Neural progenitor cell (in vitro differentiated cells): ENCODE data around the gene VPS33A. TPM values are rescaled to one million over a fixed set of nuclear protein-coding genes. Genes with fewer than 3 reads are reported as not detected.

Experiments used
- DNase-seq: peaks from one replicate; pipeline ENCODE4 v3.0.0-alpha.2; 2016; ENCODE audit warnings: low spot score
- H2AFZ ChIP-seq: fragments of 200-600 bp; sonication (generic); replicated peaks from 2 replicates; pipeline ENCODE4 v1.6.1; 2016; ENCODE audit warnings: antibody characterized with exemption
- H3F3A ChIP-seq: fragments of 200-600 bp; sonication (generic); 2 replicates; pipeline ENCODE4 v1.6.1; 2016; ENCODE audit warnings: antibody characterized with exemption, low read depth
- H3K27ac ChIP-seq: fragments of 200-600 bp; sonication (generic); 2 replicates; pipeline ENCODE4 v1.5.1; 2016; ENCODE audit warnings: mild to moderate bottlenecking
- H3K27me3 ChIP-seq: fragments of 200-600 bp; sonication (generic); 2 replicates; pipeline ENCODE4 v1.6.1; 2016; ENCODE audit warnings: mild to moderate bottlenecking, moderate library complexity
- H3K36me3 ChIP-seq: fragments of 200-600 bp; sonication (generic); 2 replicates; pipeline ENCODE4 v1.5.1; 2016
- H3K4me1 ChIP-seq: fragments of 200-600 bp; sonication (generic); 2 replicates; pipeline ENCODE4 v1.6.1; 2016; ENCODE audit warnings: mixed run types
- H3K4me2 ChIP-seq: fragments of 200-600 bp; sonication (generic); 2 replicates; pipeline ENCODE4 v1.6.1; 2016
- H3K4me3 ChIP-seq: fragments of 200-600 bp; sonication (generic); 2 replicates; pipeline ENCODE4 v1.5.1; 2016
- H3K79me2 ChIP-seq: fragments of 200-600 bp; sonication (generic); 2 replicates; pipeline ENCODE4 v1.6.1; 2016; ENCODE audit warnings: low read depth
- H3K9ac ChIP-seq: fragments of 200-600 bp; sonication (generic); 2 replicates; pipeline ENCODE4 v1.6.1; 2016
- H3K9me3 ChIP-seq: fragments of 200-600 bp; sonication (generic); 2 replicates; pipeline ENCODE4 v1.5.1; 2016; ENCODE audit warnings: low read depth
- H4K20me1 ChIP-seq: fragments of 200-600 bp; sonication (generic); 2 replicates; pipeline ENCODE4 v1.6.1; 2016; ENCODE audit warnings: low read depth
- H3K27ac Mint-ChIP-seq: 3 replicates; pipeline ENCODE4 v1.8.0; 2021; ENCODE audit warnings: mixed read lengths
- H3K27me3 Mint-ChIP-seq: 2 replicates; pipeline ENCODE4 v1.8.0; 2022; ENCODE audit warnings: low read depth, mild to moderate bottlenecking, inconsistent platforms, moderate library complexity, mixed read lengths; ENCODE audit not compliant: insufficient read depth
- H3K36me3 Mint-ChIP-seq: 3 replicates; pipeline ENCODE4 v1.8.0; 2021; ENCODE audit warnings: mixed read lengths
- H3K4me1 Mint-ChIP-seq: 3 replicates; pipeline ENCODE4 v1.8.0; 2021; ENCODE audit warnings: mixed read lengths
- H3K4me3 Mint-ChIP-seq: 3 replicates; pipeline ENCODE4 v1.8.0; 2021; ENCODE audit warnings: mild to moderate bottlenecking, moderate library complexity, mixed read lengths
- H3K9me3 Mint-ChIP-seq: 3 replicates; pipeline ENCODE4 v1.8.0; 2020; ENCODE audit warnings: mixed read lengths
- CTCF ChIP-seq: fragments of 200-600 bp; sonication (generic); IDR thresholded peaks from 2 replicates; pipeline ENCODE4 v1.5.1; 2017; ENCODE audit warnings: antibody characterized with exemption, mild to moderate bottlenecking
- EZH2 ChIP-seq: fragments of 200-600 bp; sonication (generic); IDR thresholded peaks from 2 replicates; pipeline ENCODE4 v1.6.1; 2017; ENCODE audit warnings: antibody characterized with exemption, mild to moderate bottlenecking, moderate library complexity
- EZH2phosphoT487 ChIP-seq: fragments of 200-600 bp; sonication (generic); IDR thresholded peaks from 2 replicates; pipeline ENCODE4 v1.6.1; 2017; ENCODE audit warnings: antibody characterized with exemption
- total RNA-seq: library from RNA; depleted of rRNA; stranded (reverse); fragments of >200 nt; gene quantifications from 2 replicates; pipeline ENCODE4 v1.2.3, GENCODE V29; 2015; ENCODE audit warnings: low replicate concordance

The VPS33A gene
- total RNA-seq, 1 donor from 2014 or later = 42.0 TPM

- H3K4me2 ChIP-seq = no peak overlapping the region
- no peaks in the 10 kb centered on the region for H3F3A ChIP-seq
- H3K36me3 ChIP-seq = no peaks in the 10 kb centered on the region
- no peak for DNase-seq
- no peak overlapping the region for H3K27ac Mint-ChIP-seq
- H3K4me1 Mint-ChIP-seq = no peaks in the 10 kb centered on the region
- H2AFZ ChIP-seq = no peak overlapping the region
- no peak overlapping the region for H3K4me3 Mint-ChIP-seq
- no peaks in the 10 kb centered on the region for H4K20me1 ChIP-seq
- H3K9ac ChIP-seq = no peak overlapping the region
- H3K4me1 ChIP-seq = no peaks in the 10 kb centered on the region
- no peak overlapping the region for H3K4me3 ChIP-seq
- TF ChIP-seq EZH2 = no peak
- TF ChIP-seq CTCF = no peak
- TF ChIP-seq EZH2phosphoT487 = no peak
- peaks cover 12% of the 10 kb centered on the region for H3K36me3 Mint-ChIP-seq
- no peaks in the 10 kb centered on the region for H3K79me2 ChIP-seq
- no peaks in the 10 kb centered on the region for H3K9me3 ChIP-seq
- no peaks in the 10 kb centered on the region for H3K9me3 Mint-ChIP-seq
- no peaks in the 10 kb centered on the region for H3K27me3 ChIP-seq
- H3K27me3 Mint-ChIP-seq = no peaks in the 10 kb centered on the region
- H3K27ac ChIP-seq = no peak overlapping the region
Measured at GRCh38 chr12:122235741-122236140, 30.6 kb downstream of the VPS33A start.

GRCh38 chr12:122232691-122233090 lies 33.6 kb downstream of the VPS33A start:
- Histone ChIP-seq H2AFZ (no peak overlapping the region), H3K36me3 (no peaks in the 10 kb centered on the region), H3K4me1 (no peaks in the 10 kb centered on the region), H3K79me2 (no peaks in the 10 kb centered on the region), H3K9me3 (no peaks in the 10 kb centered on the region), H4K20me1 (peaks cover under 1% of the 10 kb centered on the region), H3K27me3 (no peaks in the 10 kb centered on the region), H3K4me3 (no peak overlapping the region), H3K9ac (no peak overlapping the region), H3F3A (no peaks in the 10 kb centered on the region), H3K27ac (no peak overlapping the region), H3K4me2 (no peak overlapping the region)
- H3K4me3 Mint-ChIP-seq = no peak overlapping the region
- H3K27me3 Mint-ChIP-seq = no peaks in the 10 kb centered on the region
- no peak for DNase-seq
- no peak overlapping the region for H3K27ac Mint-ChIP-seq
- no peaks in the 10 kb centered on the region for H3K9me3 Mint-ChIP-seq
- H3K4me1 Mint-ChIP-seq = no peaks in the 10 kb centered on the region
- TF ChIP-seq CTCF = no peak
- TF ChIP-seq EZH2phosphoT487 = no peak
- no peak for TF ChIP-seq EZH2
- peaks cover 8% of the 10 kb centered on the region for H3K36me3 Mint-ChIP-seq

- no peak overlapping the region for H3K27ac Mint-ChIP-seq
- peaks cover 7% of the 10 kb centered on the region for H3K27me3 ChIP-seq
- no peak overlapping the region for H3K4me3 ChIP-seq
- peaks cover 8% of the 10 kb centered on the region for H3K36me3 Mint-ChIP-seq
- H3K4me1 Mint-ChIP-seq = peaks cover 6% of the 10 kb centered on the region
- no peaks in the 10 kb centered on the region for H3K36me3 ChIP-seq
- no peaks in the 10 kb centered on the region for H3K27me3 Mint-ChIP-seq
- H3K4me2 ChIP-seq = no peak overlapping the region
- H3K4me1 ChIP-seq = no peaks in the 10 kb centered on the region
- no peak overlapping the region for H3K9ac ChIP-seq
- TF ChIP-seq EZH2phosphoT487 (no peak), CTCF (no peak)
- H3K4me3 Mint-ChIP-seq = no peak overlapping the region
- no peaks in the 10 kb centered on the region for H3K9me3 ChIP-seq
- H3F3A ChIP-seq = peaks cover 10% of the 10 kb centered on the region
- H3K79me2 ChIP-seq = no peaks in the 10 kb centered on the region
- no peak overlapping the region for H2AFZ ChIP-seq
- DNase-seq = no peak
- H3K27ac ChIP-seq = no peak overlapping the region
- H3K9me3 Mint-ChIP-seq = no peaks in the 10 kb centered on the region
- H4K20me1 ChIP-seq = peaks cover 14% of the 10 kb centered on the region
Measured at GRCh38 chr12:122230798-122231197, 35.5 kb downstream of the VPS33A start.

GRCh38 chr12:122228092-122228491 lies 38.2 kb downstream of the VPS33A start:
- Mint-ChIP-seq H3K9me3 (no peaks in the 10 kb centered on the region), H3K27ac (no peak overlapping the region), H3K36me3 (peaks cover 13% of the 10 kb centered on the region), H3K4me1 (peaks cover 23% of the 10 kb centered on the region), H3K27me3 (no peaks in the 10 kb centered on the region), H3K4me3 (peak overlapping the region; percentile 55)
- Histone ChIP-seq H3K4me2 (no peak overlapping the region), H3K9ac (no peak overlapping the region), H3K4me3 (no peak overlapping the region), H3K27ac (no peak overlapping the region), H4K20me1 (peaks cover 33% of the 10 kb centered on the region), H2AFZ (no peak overlapping the region), H3K36me3 (no peaks in the 10 kb centered on the region), H3K9me3 (no peaks in the 10 kb centered on the region), H3K79me2 (peaks cover 20% of the 10 kb centered on the region), H3K4me1 (peaks cover 17% of the 10 kb centered on the region), H3F3A (peaks cover 34% of the 10 kb centered on the region), H3K27me3 (peaks cover 7% of the 10 kb centered on the region)
- DNase-seq = no peak
- TF ChIP-seq EZH2 = no peak
- no peak for TF ChIP-seq CTCF
- TF ChIP-seq EZH2phosphoT487 = no peak
